Lower leg skin (tissue), 4 donors: ENCODE results near the gene ISG15. TPM values are rescaled to one million over a fixed set of nuclear protein-coding genes. Genes with fewer than 3 reads are reported as not detected.
"Not testable (repeated sequence)": the region's sequence is repeated elsewhere in the genome, so short reads cannot be mapped to it uniquely, and the experiment has no call there.

ENCODE experiments used
- DNase-seq, 2 donors: peaks; one replicate each; pipeline ENCODE4 v3.0.0-alpha.2; 2019; ENCODE audit warnings: low spot score in 2 of 2
- H3K4me3 ChIP-seq: fragments of 200-600 bp; sonication (generic); 2 replicates; pipeline ENCODE4 v1.5.1; 2017; ENCODE audit warnings: mild to moderate bottlenecking, low read depth; ENCODE audit not compliant: poor library complexity, severe bottlenecking
- POLR2A ChIP-seq, 2 donors: fragments of 450-650 bp; IDR thresholded peaks; one replicate each; pipeline ENCODE4 v1.6.1; 2016 to 2017; ENCODE audit warnings: antibody characterized with exemption in 2 of 2, mild to moderate bottlenecking in 1 of 2, moderate library complexity in 1 of 2
- WGBS, 2 donors: methylation state at CpG; one replicate each; pipeline ENCODE4 v1.1.5; 2018; 5-methylcytosine and 5-hydroxymethylcytosine counted together
- intact Hi-C: fragments of 100-400 bp; cut with DNase I; formaldehyde crosslinking; loops from one replicate; pipeline ENCODE4 v1.15.0; 2023; ENCODE audit warnings: low total_unique reads
- total RNA-seq, 4 donors: library from RNA; depleted of rRNA; stranded (reverse); fragments of >200 nt; gene quantifications; one replicate each; pipeline ENCODE4 v1.1.0, GENCODE V29; 2016
- TF ChIP-seq, protein P1 (sequence below), 3 donors: fragments of 450-650 bp; IDR thresholded peaks; one replicate each; pipeline ENCODE4 v1.5.1; 2016; ENCODE audit warnings: antibody characterized with exemption in 3 of 3, mild to moderate bottlenecking in 3 of 3, moderate library complexity in 2 of 3

ISG15 gene
- total RNA-seq, 4 donors from 2014 or later: 3.6 to 12.9 (median 6.0) TPM

DNA sequence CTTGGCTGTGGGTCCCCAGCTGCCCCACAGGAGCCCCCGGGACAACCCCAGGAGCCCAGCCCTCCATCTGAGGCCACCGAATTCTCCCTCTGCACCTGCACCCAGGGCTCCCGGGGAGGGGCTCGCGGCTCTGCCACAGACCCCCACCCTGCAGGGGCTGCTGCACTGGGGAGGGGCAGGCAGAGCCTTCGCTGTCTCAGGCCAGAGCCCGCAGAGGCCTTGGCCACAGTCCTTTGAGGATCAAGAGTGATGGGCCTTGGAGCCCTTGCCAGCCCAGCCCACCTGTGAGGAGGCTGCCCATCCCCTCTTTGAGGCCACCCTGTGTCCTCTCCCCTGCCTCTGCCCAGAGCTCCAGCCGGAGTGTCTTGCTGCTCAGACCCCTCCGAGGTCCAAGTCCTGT lies 37.9 kb upstream of the ISG15 start:
- no peak for DNase-seq
- intact Hi-C loops: no loop called here
- no peak overlapping the region for H3K4me3 ChIP-seq
- TF ChIP-seq POLR2A (IDR thresholded peaks at IDR 0.05): no peak
- TF ChIP-seq, protein P1, sequence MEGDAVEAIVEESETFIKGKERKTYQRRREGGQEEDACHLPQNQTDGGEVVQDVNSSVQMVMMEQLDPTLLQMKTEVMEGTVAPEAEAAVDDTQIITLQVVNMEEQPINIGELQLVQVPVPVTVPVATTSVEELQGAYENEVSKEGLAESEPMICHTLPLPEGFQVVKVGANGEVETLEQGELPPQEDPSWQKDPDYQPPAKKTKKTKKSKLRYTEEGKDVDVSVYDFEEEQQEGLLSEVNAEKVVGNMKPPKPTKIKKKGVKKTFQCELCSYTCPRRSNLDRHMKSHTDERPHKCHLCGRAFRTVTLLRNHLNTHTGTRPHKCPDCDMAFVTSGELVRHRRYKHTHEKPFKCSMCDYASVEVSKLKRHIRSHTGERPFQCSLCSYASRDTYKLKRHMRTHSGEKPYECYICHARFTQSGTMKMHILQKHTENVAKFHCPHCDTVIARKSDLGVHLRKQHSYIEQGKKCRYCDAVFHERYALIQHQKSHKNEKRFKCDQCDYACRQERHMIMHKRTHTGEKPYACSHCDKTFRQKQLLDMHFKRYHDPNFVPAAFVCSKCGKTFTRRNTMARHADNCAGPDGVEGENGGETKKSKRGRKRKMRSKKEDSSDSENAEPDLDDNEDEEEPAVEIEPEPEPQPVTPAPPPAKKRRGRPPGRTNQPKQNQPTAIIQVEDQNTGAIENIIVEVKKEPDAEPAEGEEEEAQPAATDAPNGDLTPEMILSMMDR (IDR thresholded peaks at IDR 0.05): no peak
- 56 to 60% methylated on average over 9 of the region's 9 CpGs for WGBS, 2 donors

DNA sequence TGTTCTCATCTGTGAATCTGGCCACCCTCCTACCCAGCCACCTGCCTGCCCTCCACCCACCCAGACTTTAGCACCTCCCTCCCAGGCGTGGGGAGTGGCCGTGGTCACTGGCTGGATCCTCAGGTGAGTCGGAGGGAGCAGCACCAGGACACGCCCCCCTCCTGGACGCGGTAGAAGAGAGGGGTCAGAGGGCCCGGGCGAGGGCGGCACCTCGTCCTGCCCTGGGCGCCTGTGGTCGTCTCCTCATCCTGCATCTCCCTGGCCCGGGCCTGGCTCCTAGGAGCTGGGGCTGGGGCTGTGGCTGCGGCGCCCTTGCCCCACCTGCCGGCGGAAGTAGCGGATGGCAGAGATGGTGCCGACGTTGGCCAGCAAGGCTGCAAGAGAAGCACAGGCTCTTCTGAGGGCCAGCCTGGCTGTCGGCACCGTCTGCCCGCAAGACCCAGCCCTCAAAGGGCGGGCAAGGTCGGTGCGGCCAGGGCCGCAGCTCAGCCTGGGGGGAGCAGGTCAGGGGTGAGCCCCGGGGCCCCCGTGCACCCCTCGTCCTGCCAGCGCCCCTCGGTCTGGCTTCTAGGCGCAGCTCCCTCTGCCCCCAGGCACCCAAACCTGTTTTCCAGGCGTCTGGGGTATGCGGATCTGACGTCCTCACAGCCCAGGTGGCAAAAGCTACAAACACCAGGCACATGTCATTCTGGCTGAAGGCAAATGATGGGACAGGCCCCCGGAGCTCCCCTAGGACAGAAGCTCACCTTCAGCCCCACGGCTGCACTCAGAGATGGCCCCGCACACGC lies 37.2 kb upstream of the ISG15 start:
- H3K4me3 ChIP-seq: no peak overlapping the region
- WGBS, 2 donors: 2 to 5% methylated on average over 20 to 36 of the region's 40 CpGs
- intact Hi-C loops: no loop called here
- DNase-seq: peak in 1 of 2 donors; percentile 89
- no peak for TF ChIP-seq POLR2A (IDR thresholded peaks at IDR 0.05)
- TF ChIP-seq, protein P1 (IDR thresholded peaks at IDR 0.05): peak in 1 of 3 donors; percentile 14

DNA sequence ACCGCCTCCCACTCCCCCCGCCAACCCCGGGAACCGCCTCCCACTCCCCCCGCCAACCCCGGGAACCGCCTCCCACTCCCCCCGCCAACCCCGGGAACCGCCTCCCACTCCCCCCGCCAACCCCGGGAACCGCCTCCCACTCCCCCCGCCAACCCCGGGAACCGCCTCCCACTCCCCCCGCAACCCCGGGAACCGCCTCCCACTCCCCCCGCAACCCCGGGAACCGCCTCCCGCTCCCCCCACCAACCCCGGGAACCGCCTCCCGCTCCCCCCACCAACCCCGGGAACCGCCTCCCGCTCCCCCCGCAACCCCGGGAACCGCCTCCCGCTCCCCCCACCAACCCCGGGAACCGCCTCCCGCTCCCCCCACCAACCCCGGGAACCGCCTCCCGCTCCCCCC lies 36.5 kb upstream of the ISG15 start:
- 22% methylated on average over 8 of the region's 39 CpGs; no CpG with 5 or more reads in 1 of the 2 donors for WGBS, 2 donors
- H3K4me3 ChIP-seq, DNase-seq, intact Hi-C loops: not testable (repeated sequence)

DNA sequence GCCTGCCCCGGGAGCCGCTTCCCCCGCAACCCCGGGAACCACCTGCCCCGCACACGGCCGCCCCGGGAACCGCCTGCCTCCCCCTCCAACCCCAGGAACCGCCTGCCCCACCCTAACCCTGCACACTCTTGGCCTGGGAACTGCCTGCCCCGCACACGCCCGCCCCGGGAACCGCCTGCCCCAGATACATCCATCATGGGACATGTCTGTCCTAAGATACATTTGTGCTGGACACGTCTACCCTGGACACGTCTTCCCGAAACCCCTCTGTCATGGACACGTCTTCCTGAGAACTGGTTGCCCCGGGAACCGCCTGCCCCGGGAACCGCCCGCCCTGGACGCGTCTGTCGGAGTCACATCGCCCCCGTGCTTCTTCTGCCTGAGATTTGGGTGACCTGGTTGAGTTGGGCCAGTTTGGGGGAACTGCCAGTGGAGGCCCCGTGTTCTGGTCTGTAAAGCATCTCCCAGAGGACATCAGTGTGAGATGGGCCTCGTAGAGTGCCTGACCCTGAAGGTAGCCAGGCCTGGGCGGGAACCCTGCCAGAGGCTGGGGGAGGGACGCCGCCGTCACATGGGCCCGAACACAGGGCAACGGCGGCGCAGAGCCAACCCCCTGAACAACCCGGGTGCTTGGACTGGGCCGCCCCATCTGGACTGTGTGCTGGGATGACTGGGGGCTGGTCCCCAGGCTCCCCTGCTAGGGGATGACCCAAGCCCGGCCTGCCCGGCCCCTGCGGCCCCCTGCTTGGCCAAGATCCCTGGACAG lies 35.0 kb upstream of the ISG15 start:
- TF ChIP-seq POLR2A (IDR thresholded peaks at IDR 0.05): no peak
- TF ChIP-seq, protein P1 (IDR thresholded peaks at IDR 0.05): no peak
- no peak overlapping the region for H3K4me3 ChIP-seq
- no peak for DNase-seq
- intact Hi-C loops: no loop called here
- 62 to 72% methylated on average over 20 to 25 of the region's 44 CpGs for WGBS, 2 donors

DNA sequence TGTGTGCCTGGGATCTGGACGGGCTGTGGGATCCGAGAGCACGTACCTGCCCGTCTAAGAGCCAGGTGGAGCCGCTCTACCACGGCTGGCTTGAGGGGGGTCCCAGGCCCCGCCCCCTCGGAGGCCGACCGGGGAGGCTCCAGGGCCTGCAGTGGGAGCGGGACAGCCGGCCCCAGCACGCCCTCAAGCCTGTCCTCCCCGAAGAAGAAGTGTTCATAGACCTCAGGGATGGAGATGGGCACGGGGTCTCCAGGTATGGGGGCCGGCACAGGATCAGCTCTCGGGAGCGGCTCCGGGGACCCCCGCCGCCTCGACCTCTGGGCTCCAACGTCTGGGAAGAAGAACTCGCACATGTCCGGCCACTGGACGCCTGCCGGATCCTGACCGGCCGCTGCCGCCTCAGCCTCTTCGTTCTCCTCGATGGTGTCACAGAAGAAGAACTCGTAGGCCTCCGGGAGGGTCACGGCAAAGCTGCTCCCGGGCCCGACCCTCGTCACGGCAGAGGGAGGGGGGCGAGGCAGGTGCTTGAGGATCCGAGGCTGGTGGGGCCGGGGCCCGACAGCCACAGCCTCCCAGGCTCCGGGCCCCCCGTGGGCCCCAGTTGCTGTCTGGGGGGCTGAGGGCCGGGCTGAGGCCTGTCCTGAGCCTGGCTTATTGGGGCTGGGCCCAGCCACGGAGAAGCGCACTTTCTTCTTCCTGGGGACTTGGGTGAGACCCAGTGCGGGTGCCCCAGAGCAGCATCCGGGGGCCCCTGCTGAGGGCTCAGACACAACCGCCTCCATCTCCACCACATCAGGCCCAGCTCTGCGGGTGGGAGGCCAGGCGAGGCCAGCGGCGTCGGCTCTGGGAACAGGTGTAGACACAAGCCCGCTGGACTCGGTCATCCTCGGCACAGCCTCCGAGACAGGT lies 34.2 kb upstream of the ISG15 start:
- intact Hi-C loops: no loop called here
- TF ChIP-seq, protein P1 (IDR thresholded peaks at IDR 0.05): no peak
- no peak for TF ChIP-seq POLR2A (IDR thresholded peaks at IDR 0.05)
- H3K4me3 ChIP-seq: no peak overlapping the region
- 84 to 88% methylated on average over 16 to 52 of the region's 60 CpGs for WGBS, 2 donors
- DNase-seq: no peak
